ENCODE results near the gene IFT122. TPM values are rescaled to one million over a fixed set of nuclear protein-coding genes. Genes with fewer than 3 reads are reported as not detected.
A peak's percentile ranks its signal among the peaks of the same experiment; 100 is the strongest.

The IFT122 gene
- total and polyA plus RNA-seq, 2 donors (not counting 3 experiments of a cell fraction or from before 2014, with no cell fraction given), result 38.4 to 41.7 TPM

DNA sequence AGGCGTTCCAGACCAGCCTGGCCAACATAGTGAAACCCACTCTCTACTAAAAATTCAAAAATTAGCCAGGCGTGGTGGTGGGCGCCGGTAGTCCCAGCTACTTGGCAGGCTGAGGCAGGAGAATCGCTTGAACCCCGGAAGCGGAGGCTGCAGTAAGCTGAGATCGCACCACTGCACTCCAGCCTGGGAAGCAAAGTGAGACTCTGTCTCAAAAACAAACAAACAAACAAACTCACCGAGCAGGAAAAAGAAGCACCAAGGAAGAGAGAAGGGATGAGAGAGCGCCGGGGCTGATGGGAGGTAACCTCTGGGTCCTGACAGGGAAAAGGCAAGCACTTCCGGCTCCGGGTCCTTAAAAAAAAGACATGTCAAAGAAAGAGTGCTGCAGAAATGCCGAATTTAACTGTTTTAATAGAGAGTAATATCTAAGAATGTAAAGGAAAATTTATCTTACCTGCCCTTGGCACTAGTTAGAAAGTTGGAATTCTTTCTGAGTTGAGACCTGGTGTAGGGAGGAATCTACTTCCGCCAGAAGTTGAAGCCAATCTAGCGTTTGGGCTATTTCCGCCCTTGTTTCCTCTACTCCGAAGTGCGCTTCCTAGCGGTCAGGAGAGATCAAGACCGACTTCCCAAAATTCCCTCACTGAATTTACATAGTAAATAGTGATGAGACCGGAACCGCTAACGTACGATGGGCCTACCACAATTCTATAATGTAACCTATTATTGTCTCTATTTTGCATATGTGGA, 40.7 kb upstream of the IFT122 start:
- POLR2A ChIA-PET, result no interaction called here
- DNase-seq (ENCODE audit: low read depth, low spot score) (peak; percentile 95), FAIRE-seq (peak; percentile 100)
- Histone ChIP-seq H3K4me1 (ENCODE audit: control insufficient read depth, extremely low read depth, insufficient read depth, low read length) (peaks cover 4% of the 10 kb centered on the region), H3K79me2 (ENCODE audit: control insufficient read depth, insufficient read depth, low read length) (peaks cover 48% of the 10 kb centered on the region), H3K27me3 (ENCODE audit: control insufficient read depth in 2 of 2, insufficient read depth in 2 of 2, low read length in 2 of 2) (no peaks in the 10 kb centered on the region), H3K9ac (replicated peaks; ENCODE audit: extremely low read depth, insufficient read depth, low read length) (peak overlapping the region; percentile 83), H3K36me3 (ENCODE audit: control insufficient read depth in 2 of 2, extremely low read depth in 1 of 2, insufficient read depth in 2 of 2, low read length in 2 of 2) (peaks cover 0 to 7% of the 10 kb centered on the region in 2 experiments), H2AFZ (ENCODE audit: low read depth, low read length) (peak overlapping the region; percentile 75), H3K4me3 (replicated peaks in 1 of 3; ENCODE audit: insufficient read depth in 1 of 3, low read depth in 1 of 3, low read length in 3 of 3) (peak overlapping the region; percentile 74 to 82 (median 81)), H3K9me1 (replicated peaks; ENCODE audit: control insufficient read depth, extremely low read depth, insufficient read depth, low read length) (no peaks in the 10 kb centered on the region), H3K27ac (ENCODE audit: insufficient read depth, low read depth, low read length) (peak overlapping the region; percentile 84), H4K20me1 (replicated peaks; ENCODE audit: control insufficient read depth, extremely low read depth, insufficient read depth, low read length) (no peaks in the 10 kb centered on the region), H3K4me2 (ENCODE audit: insufficient read depth, low read length) (peak overlapping the region; percentile 83), H3K9me3 (replicated peaks; ENCODE audit: control insufficient read depth, insufficient read depth, low read length) (no peaks in the 10 kb centered on the region)
- intact Hi-C loops (cut with micrococcal nuclease), result loop anchor here (1.0 to 2.0 kb wide), 4 partner anchors 10 to 41 kb away; partner anchors contain the start of genes EFCAB12 and IFT122
- CTCF ChIA-PET, result interaction anchor here (0.9 to 2.4 kb wide), 8 partner anchors 10 to 42 kb away, joined by 3 to 22 read pairs (median 4); no protein-coding TSS in a partner anchor
- dilution Hi-C loops (cut with MboI; ENCODE audit: extremely low pct_ligation_motif_present, low sequenced_read_pairs), result no loop called here
- peak; percentile 14 for TF ChIP-seq POLR2AphosphoS5 (IDR thresholded peaks at IDR 0.05; ENCODE audit: insufficient read depth, low read depth, low read length)
- TF ChIP-seq GATA2 (IDR thresholded peaks at IDR 0.05; ENCODE audit: insufficient read depth, insufficient read length, low read depth, low read length), result no peak
- TF ChIP-seq POLR2A (IDR thresholded peaks at IDR 0.05; ENCODE audit: low read depth, low read length), result peak; percentile 64
- TF ChIP-seq, protein P1, sequence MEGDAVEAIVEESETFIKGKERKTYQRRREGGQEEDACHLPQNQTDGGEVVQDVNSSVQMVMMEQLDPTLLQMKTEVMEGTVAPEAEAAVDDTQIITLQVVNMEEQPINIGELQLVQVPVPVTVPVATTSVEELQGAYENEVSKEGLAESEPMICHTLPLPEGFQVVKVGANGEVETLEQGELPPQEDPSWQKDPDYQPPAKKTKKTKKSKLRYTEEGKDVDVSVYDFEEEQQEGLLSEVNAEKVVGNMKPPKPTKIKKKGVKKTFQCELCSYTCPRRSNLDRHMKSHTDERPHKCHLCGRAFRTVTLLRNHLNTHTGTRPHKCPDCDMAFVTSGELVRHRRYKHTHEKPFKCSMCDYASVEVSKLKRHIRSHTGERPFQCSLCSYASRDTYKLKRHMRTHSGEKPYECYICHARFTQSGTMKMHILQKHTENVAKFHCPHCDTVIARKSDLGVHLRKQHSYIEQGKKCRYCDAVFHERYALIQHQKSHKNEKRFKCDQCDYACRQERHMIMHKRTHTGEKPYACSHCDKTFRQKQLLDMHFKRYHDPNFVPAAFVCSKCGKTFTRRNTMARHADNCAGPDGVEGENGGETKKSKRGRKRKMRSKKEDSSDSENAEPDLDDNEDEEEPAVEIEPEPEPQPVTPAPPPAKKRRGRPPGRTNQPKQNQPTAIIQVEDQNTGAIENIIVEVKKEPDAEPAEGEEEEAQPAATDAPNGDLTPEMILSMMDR (IDR thresholded peaks at IDR 0.05; ENCODE audit: extremely low read depth in 1 of 2, insufficient read depth in 1 of 2, low read depth in 1 of 2, low read length in 2 of 2), result peak; percentile 70 to 84
- no peak for TF ChIP-seq EZH2 (IDR thresholded peaks at IDR 0.05; ENCODE audit: borderline replicate concordance, low read depth, low read length, severe bottlenecking)
- TF ChIP-seq FOS (IDR thresholded peaks at IDR 0.05; ENCODE audit: borderline replicate concordance, insufficient read depth, low read length), result no peak
- TF ChIP-seq MYC (IDR thresholded peaks at IDR 0.05; ENCODE audit: low read depth, low read length), result no peak
- TF ChIP-seq, protein P2, sequence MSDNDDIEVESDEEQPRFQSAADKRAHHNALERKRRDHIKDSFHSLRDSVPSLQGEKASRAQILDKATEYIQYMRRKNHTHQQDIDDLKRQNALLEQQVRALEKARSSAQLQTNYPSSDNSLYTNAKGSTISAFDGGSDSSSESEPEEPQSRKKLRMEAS (IDR thresholded peaks at IDR 0.05; ENCODE audit: insufficient read depth, insufficient read length), result no peak
- no peak for TF ChIP-seq JUN (IDR thresholded peaks at IDR 0.05; ENCODE audit: borderline replicate concordance, insufficient read depth, insufficient read length, low read depth)
- no TSS peak for BruUV-seq (replicated peaks)

Data from endothelial cell of umbilical vein (primary cell).